ENCODE measurements around the gene CAPN7.

The CAPN7 gene

GRCh38 chr3:15287565-15288330 is 81.7 kb downstream of the CAPN7 start:
- no peak overlapping the region for H3K27ac Mint-ChIP-seq (ENCODE audit: low read depth)
- H3K27me3 Mint-ChIP-seq, result no peaks in the 10 kb centered on the region
- no peak for ATAC-seq (replicated peaks; ENCODE audit: extremely low read depth, poor library complexity, severe bottlenecking)

GRCh38 chr3:15288331-15289035 is 82.4 kb downstream of the CAPN7 start:
- peaks cover 75% of the 10 kb centered on the region for H3K4me1 Mint-ChIP-seq
- no peaks in the 10 kb centered on the region for H3K27me3 Mint-ChIP-seq
- ATAC-seq (replicated peaks; ENCODE audit: extremely low read depth, poor library complexity, severe bottlenecking) (no peak), DNase-seq (ENCODE audit: low spot score in 2 of 2) (no peak)
- no peaks in the 10 kb centered on the region for H3K9me3 Mint-ChIP-seq
- peak overlapping the region; percentile 57 for H3K27ac Mint-ChIP-seq (ENCODE audit: low read depth)
- H3K4me3 Mint-ChIP-seq, result peak overlapping the region; percentile 6
- H3K36me3 Mint-ChIP-seq (ENCODE audit: insufficient read depth), result peaks cover 14% of the 10 kb centered on the region

More at GRCh38 chr3:15287565-15288330, 81.7 kb downstream of the CAPN7 start:
- DNase-seq (ENCODE audit: low spot score in 2 of 2), result no peak
- Mint-ChIP-seq H3K9me3 (no peaks in the 10 kb centered on the region), H3K4me3 (no peak overlapping the region), H3K4me1 (peaks cover 70% of the 10 kb centered on the region), H3K36me3 (ENCODE audit: insufficient read depth) (peaks cover 14% of the 10 kb centered on the region)

- ATAC-seq (replicated peaks; ENCODE audit: extremely low read depth, poor library complexity, severe bottlenecking), result no peak
- peak overlapping the region; percentile 86 for H3K27ac Mint-ChIP-seq (ENCODE audit: low read depth)
- peaks cover 73% of the 10 kb centered on the region for H3K4me1 Mint-ChIP-seq
- peak overlapping the region; percentile 35 for H3K4me3 Mint-ChIP-seq
- DNase-seq (ENCODE audit: low spot score in 2 of 2), result no peak
- no peaks in the 10 kb centered on the region for H3K27me3 Mint-ChIP-seq
- H3K9me3 Mint-ChIP-seq, result no peaks in the 10 kb centered on the region
- H3K36me3 Mint-ChIP-seq (ENCODE audit: insufficient read depth), result peaks cover 11% of the 10 kb centered on the region
Observed at GRCh38 chr3:15289661-15290060, 83.6 kb downstream of the CAPN7 start.

GRCh38 chr3:15290736-15291135 is 84.7 kb downstream of the CAPN7 start:
- Mint-ChIP-seq H3K4me1 (peaks cover 79% of the 10 kb centered on the region), H3K4me3 (peak overlapping the region; percentile 35), H3K27me3 (no peaks in the 10 kb centered on the region), H3K27ac (ENCODE audit: low read depth) (peak overlapping the region; percentile 86), H3K9me3 (no peaks in the 10 kb centered on the region), H3K36me3 (ENCODE audit: insufficient read depth) (peaks cover 14% of the 10 kb centered on the region)
- DNase-seq (ENCODE audit: low spot score in 2 of 2), result no peak
- ATAC-seq (replicated peaks; ENCODE audit: extremely low read depth, poor library complexity, severe bottlenecking), result no peak

GRCh38 chr3:15291589-15292541 is 85.8 kb downstream of the CAPN7 start:
- Mint-ChIP-seq H3K36me3 (ENCODE audit: insufficient read depth) (peaks cover 14% of the 10 kb centered on the region), H3K27ac (ENCODE audit: low read depth) (peak overlapping the region; percentile 83), H3K9me3 (no peaks in the 10 kb centered on the region), H3K4me1 (peaks cover 80% of the 10 kb centered on the region), H3K4me3 (peak overlapping the region; percentile 72), H3K27me3 (no peaks in the 10 kb centered on the region)
- ATAC-seq (replicated peaks; ENCODE audit: extremely low read depth, poor library complexity, severe bottlenecking), result peak; percentile 94
- peak; percentile 51 to 77 for DNase-seq (ENCODE audit: low spot score in 2 of 2)

GRCh38 chr3:15292765-15293522 is 86.9 kb downstream of the CAPN7 start:
- no peaks in the 10 kb centered on the region for H3K9me3 Mint-ChIP-seq
- DNase-seq (ENCODE audit: low spot score in 2 of 2) (no peak), ATAC-seq (replicated peaks; ENCODE audit: extremely low read depth, poor library complexity, severe bottlenecking) (no peak)
- no peaks in the 10 kb centered on the region for H3K27me3 Mint-ChIP-seq
- H3K4me1 Mint-ChIP-seq, result peaks cover 89% of the 10 kb centered on the region
- peak overlapping the region; percentile 83 for H3K27ac Mint-ChIP-seq (ENCODE audit: low read depth)
- H3K4me3 Mint-ChIP-seq, result peak overlapping the region; percentile 72
- peaks cover 15% of the 10 kb centered on the region for H3K36me3 Mint-ChIP-seq (ENCODE audit: insufficient read depth)

GRCh38 chr3:15294929-15295328 is 88.9 kb downstream of the CAPN7 start:
- Mint-ChIP-seq H3K27me3 (no peaks in the 10 kb centered on the region), H3K4me1 (peaks cover 80% of the 10 kb centered on the region), H3K36me3 (ENCODE audit: insufficient read depth) (peaks cover 15% of the 10 kb centered on the region), H3K9me3 (no peaks in the 10 kb centered on the region), H3K4me3 (no peak overlapping the region), H3K27ac (ENCODE audit: low read depth) (no peak overlapping the region)
- ATAC-seq (replicated peaks; ENCODE audit: extremely low read depth, poor library complexity, severe bottlenecking), result no peak
- no peak for DNase-seq (ENCODE audit: low spot score in 2 of 2)

GRCh38 chr3:15295506-15295905 is 89.5 kb downstream of the CAPN7 start:
- no peak overlapping the region for H3K4me3 Mint-ChIP-seq
- H3K4me1 Mint-ChIP-seq, result peaks cover 82% of the 10 kb centered on the region
- no peak for ATAC-seq (replicated peaks; ENCODE audit: extremely low read depth, poor library complexity, severe bottlenecking)
- DNase-seq (ENCODE audit: low spot score in 2 of 2), result no peak
- H3K27me3 Mint-ChIP-seq, result no peaks in the 10 kb centered on the region
- no peaks in the 10 kb centered on the region for H3K9me3 Mint-ChIP-seq
- H3K27ac Mint-ChIP-seq (ENCODE audit: low read depth), result no peak overlapping the region
- H3K36me3 Mint-ChIP-seq (ENCODE audit: insufficient read depth), result peaks cover 18% of the 10 kb centered on the region

- no peaks in the 10 kb centered on the region for H3K27me3 Mint-ChIP-seq
- ATAC-seq (replicated peaks; ENCODE audit: extremely low read depth, poor library complexity, severe bottlenecking) (no peak), DNase-seq (ENCODE audit: low spot score in 2 of 2) (no peak)
- H3K4me3 Mint-ChIP-seq, result peak overlapping the region; percentile 7
- peaks cover 86% of the 10 kb centered on the region for H3K4me1 Mint-ChIP-seq
- H3K27ac Mint-ChIP-seq (ENCODE audit: low read depth), result peak overlapping the region; percentile 3
- peaks cover 19% of the 10 kb centered on the region for H3K36me3 Mint-ChIP-seq (ENCODE audit: insufficient read depth)
- no peaks in the 10 kb centered on the region for H3K9me3 Mint-ChIP-seq
Observed at GRCh38 chr3:15297608-15298350, 91.7 kb downstream of the CAPN7 start.

GRCh38 chr3:15298504-15298903 is 92.5 kb downstream of the CAPN7 start:
- Mint-ChIP-seq H3K27ac (ENCODE audit: low read depth) (no peak overlapping the region), H3K9me3 (no peaks in the 10 kb centered on the region), H3K27me3 (no peaks in the 10 kb centered on the region), H3K4me3 (peak overlapping the region; percentile 10), H3K4me1 (peaks cover 86% of the 10 kb centered on the region), H3K36me3 (ENCODE audit: insufficient read depth) (peaks cover 22% of the 10 kb centered on the region)
- no peak for ATAC-seq (replicated peaks; ENCODE audit: extremely low read depth, poor library complexity, severe bottlenecking)
- no peak for DNase-seq (ENCODE audit: low spot score in 2 of 2)

GRCh38 chr3:15299036-15299435 is 93.0 kb downstream of the CAPN7 start:
- peak overlapping the region; percentile 10 for H3K4me3 Mint-ChIP-seq
- H3K27ac Mint-ChIP-seq (ENCODE audit: low read depth), result no peak overlapping the region
- H3K9me3 Mint-ChIP-seq, result no peaks in the 10 kb centered on the region
- H3K36me3 Mint-ChIP-seq (ENCODE audit: insufficient read depth), result peaks cover 23% of the 10 kb centered on the region
- H3K27me3 Mint-ChIP-seq, result no peaks in the 10 kb centered on the region
- H3K4me1 Mint-ChIP-seq, result peaks cover 88% of the 10 kb centered on the region
- ATAC-seq (replicated peaks; ENCODE audit: extremely low read depth, poor library complexity, severe bottlenecking) (no peak), DNase-seq (ENCODE audit: low spot score in 2 of 2) (no peak)

All from central memory CD8-positive, alpha-beta T cell (primary cell).